ENCODE measurements around the gene IL15. TPM values are rescaled to one million over a fixed set of nuclear protein-coding genes. Genes with fewer than 3 reads are reported as not detected.
"Not testable (repeated sequence)": the region's sequence is repeated elsewhere in the genome, so short reads cannot be mapped to it uniquely, and the experiment has no call there.

IL15 gene
- total and polyA plus RNA-seq, 7 donors = 1.4 to 3.0 (median 2.2) TPM

GRCh38 chr4:141605425-141605856, 30.9 kb upstream of the IL15 start:
- no peaks in the 10 kb centered on the region for H3K9me3 ChIP-seq
- peak in 1 of 2 donors; percentile 34 for DNase-seq
- ATAC-seq = no peak
- intact Hi-C loops (cut with DNase I) = no loop called here
- no peaks in the 10 kb centered on the region for H3K36me3 ChIP-seq (ENCODE audit: insufficient read depth in 1 of 2, low read depth in 1 of 2)
- TF ChIP-seq CTCF (IDR thresholded peaks at IDR 0.05) = no peak
- WGBS, 3 donors = 91 to 93% (median 92%) methylated on average over 18 of the region's 18 CpGs
- no peaks in the 10 kb centered on the region for H3K27me3 ChIP-seq (ENCODE audit: insufficient read depth in 3 of 3, low read length in 2 of 3)
- H3K4me1 ChIP-seq = no peaks in the 10 kb centered on the region
- no peak overlapping the region for H3K27ac ChIP-seq
- no peak overlapping the region for H3K4me3 ChIP-seq

GRCh38 chr4:141609243-141609642, 27.1 kb upstream of the IL15 start:
- peak; percentile 57 to 73 (median 67) for ATAC-seq
- Histone ChIP-seq H3K4me3 (no peak overlapping the region), H3K9me3 (no peaks in the 10 kb centered on the region), H3K36me3 (ENCODE audit: insufficient read depth in 1 of 2, low read depth in 1 of 2) (no peaks in the 10 kb centered on the region), H3K27me3 (ENCODE audit: insufficient read depth in 3 of 3, low read length in 2 of 3) (no peaks in the 10 kb centered on the region), H3K4me1 (no peaks in the 10 kb centered on the region), H3K27ac (no peak overlapping the region)
- intact Hi-C loops (cut with DNase I) = no loop called here
- no peak for DNase-seq
- 49 to 67% (median 50%) methylated on average over 4 of the region's 4 CpGs for WGBS, 3 donors
- no peak for TF ChIP-seq CTCF (IDR thresholded peaks at IDR 0.05)

GRCh38 chr4:141610365-141610764, 26.0 kb upstream of the IL15 start:
- Histone ChIP-seq H3K9me3 (no peaks in the 10 kb centered on the region), H3K36me3 (ENCODE audit: insufficient read depth in 1 of 2, low read depth in 1 of 2) (no peaks in the 10 kb centered on the region), H3K4me3 (no peak overlapping the region), H3K27ac (no peak overlapping the region), H3K4me1 (no peaks in the 10 kb centered on the region), H3K27me3 (ENCODE audit: insufficient read depth in 3 of 3, low read length in 2 of 3) (no peaks in the 10 kb centered on the region)
- no peak for ATAC-seq
- no peak for TF ChIP-seq CTCF (IDR thresholded peaks at IDR 0.05)
- DNase-seq = no peak
- intact Hi-C loops (cut with DNase I) = no loop called here

- Histone ChIP-seq H3K27ac (no peak overlapping the region), H3K9me3 (no peaks in the 10 kb centered on the region), H3K4me1 (no peaks in the 10 kb centered on the region), H3K36me3 (ENCODE audit: insufficient read depth in 1 of 2, low read depth in 1 of 2) (no peaks in the 10 kb centered on the region), H3K27me3 (ENCODE audit: insufficient read depth in 3 of 3, low read length in 2 of 3) (no peaks in the 10 kb centered on the region), H3K4me3 (no peak overlapping the region)
- DNase-seq = no peak
- ATAC-seq = no peak
- 62 to 73% (median 70%) methylated on average over 11 of the region's 11 CpGs for WGBS, 3 donors
- intact Hi-C loops (cut with DNase I) = no loop called here
- no peak for TF ChIP-seq CTCF (IDR thresholded peaks at IDR 0.05)
Observed at GRCh38 chr4:141614878-141615586, 21.4 kb upstream of the IL15 start.

GRCh38 chr4:141615587-141615918, 20.8 kb upstream of the IL15 start:
- H3K4me1 ChIP-seq; H3K36me3 ChIP-seq (ENCODE audit: insufficient read depth in 1 of 2, low read depth in 1 of 2); H3K9me3 ChIP-seq; intact Hi-C loops (cut with DNase I); H3K27ac ChIP-seq; H3K4me3 ChIP-seq; ATAC-seq; DNase-seq; H3K27me3 ChIP-seq (ENCODE audit: insufficient read depth in 3 of 3, low read length in 2 of 3): not testable (repeated sequence)
- 95 to 97% (median 95%) methylated on average over 7 to 8 of the region's 8 CpGs for WGBS, 3 donors

Data from psoas muscle (tissue), 8 donors.